ENCODE data around the gene TIMM23B.

TIMM23B gene

GRCh38 chr10:50021646-50022045, 79.8 kb downstream of the TIMM23B start:
- H3K9ac ChIP-seq, result no peak overlapping the region
- TF ChIP-seq CTCF (IDR thresholded peaks at IDR 0.05), result no peak
- H3K4me1 ChIP-seq, result no peaks in the 10 kb centered on the region
- H3K36me3 ChIP-seq (ENCODE audit: control insufficient read depth, insufficient read depth, low read length), result no peaks in the 10 kb centered on the region
- no peaks in the 10 kb centered on the region for H3K27me3 ChIP-seq (ENCODE audit: control insufficient read depth, insufficient read depth, low read length)
- no peak overlapping the region for H2AFZ ChIP-seq
- H3K9me3 ChIP-seq (ENCODE audit: control insufficient read depth, low read length), result no peaks in the 10 kb centered on the region
- no peaks in the 10 kb centered on the region for H3K79me2 ChIP-seq
- no peak overlapping the region for H3K27ac ChIP-seq
- no peak overlapping the region for H3K4me2 ChIP-seq (ENCODE audit: low read length)
- H3K4me3 ChIP-seq (ENCODE audit: low read depth, low read length), result no peak overlapping the region
